Measurements from ENCODE around the gene TK2.

DNA sequence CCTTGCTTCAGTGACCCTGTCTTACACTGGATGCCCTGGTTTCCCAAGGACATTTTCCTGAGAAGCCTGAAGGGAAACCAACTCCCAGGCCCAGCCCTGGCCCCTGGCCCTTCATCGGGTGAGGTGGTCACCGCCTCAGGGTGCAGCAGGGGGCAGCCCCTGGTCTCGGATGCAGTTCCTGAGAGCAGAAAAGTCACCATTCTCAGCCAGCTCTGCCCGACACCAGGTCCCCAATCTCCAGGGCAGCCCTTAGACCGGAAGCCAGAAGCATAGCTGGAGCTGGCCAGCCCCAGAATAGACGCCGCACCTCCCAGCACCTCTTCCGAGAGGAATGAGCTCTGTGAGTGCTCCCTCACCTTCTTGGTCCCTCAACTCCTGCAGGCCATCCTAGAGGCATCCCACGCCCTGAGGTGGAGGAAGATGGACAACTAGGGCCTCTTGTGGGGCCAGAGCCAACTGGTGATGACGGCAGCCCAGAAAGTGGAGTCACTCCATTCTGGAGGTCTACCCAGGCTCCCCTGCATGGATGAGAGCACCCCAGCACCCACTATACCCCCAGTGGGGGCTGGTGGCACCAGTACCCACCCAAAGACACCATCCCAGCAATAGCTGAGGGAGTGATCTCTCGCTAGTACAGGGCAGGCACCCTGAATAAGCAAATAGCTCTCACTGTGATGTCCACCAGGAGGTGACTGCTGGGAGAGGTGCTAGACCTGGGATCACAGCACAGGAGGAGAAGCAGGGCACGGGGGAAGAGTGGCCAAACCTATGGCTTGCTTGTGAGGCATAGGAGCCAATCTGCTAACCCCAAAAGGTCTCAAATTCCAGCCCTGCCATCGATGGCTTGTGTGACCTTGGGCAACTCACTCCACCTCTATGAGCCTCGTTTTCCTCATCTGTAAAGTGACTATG, 56.2 kb downstream of the TK2 start:
- TF ChIP-seq, protein P1, sequence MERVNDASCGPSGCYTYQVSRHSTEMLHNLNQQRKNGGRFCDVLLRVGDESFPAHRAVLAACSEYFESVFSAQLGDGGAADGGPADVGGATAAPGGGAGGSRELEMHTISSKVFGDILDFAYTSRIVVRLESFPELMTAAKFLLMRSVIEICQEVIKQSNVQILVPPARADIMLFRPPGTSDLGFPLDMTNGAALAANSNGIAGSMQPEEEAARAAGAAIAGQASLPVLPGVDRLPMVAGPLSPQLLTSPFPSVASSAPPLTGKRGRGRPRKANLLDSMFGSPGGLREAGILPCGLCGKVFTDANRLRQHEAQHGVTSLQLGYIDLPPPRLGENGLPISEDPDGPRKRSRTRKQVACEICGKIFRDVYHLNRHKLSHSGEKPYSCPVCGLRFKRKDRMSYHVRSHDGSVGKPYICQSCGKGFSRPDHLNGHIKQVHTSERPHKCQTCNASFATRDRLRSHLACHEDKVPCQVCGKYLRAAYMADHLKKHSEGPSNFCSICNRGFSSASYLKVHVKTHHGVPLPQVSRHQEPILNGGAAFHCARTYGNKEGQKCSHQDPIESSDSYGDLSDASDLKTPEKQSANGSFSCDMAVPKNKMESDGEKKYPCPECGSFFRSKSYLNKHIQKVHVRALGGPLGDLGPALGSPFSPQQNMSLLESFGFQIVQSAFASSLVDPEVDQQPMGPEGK (CRISPR knock-in tag; IDR thresholded peaks at IDR 0.05; ENCODE audit: borderline replicate concordance) = no peak
- TF ChIP-seq ZFP30 (CRISPR knock-in tag; IDR thresholded peaks at IDR 0.05) (no peak), PPARA (CRISPR knock-in tag; IDR thresholded peaks at IDR 0.05; ENCODE audit: borderline replicate concordance) (no peak), OSR1 (CRISPR knock-in tag; IDR thresholded peaks at IDR 0.05) (no peak), ZNF8 (CRISPR knock-in tag; IDR thresholded peaks at IDR 0.05) (no peak), SNAI2 (CRISPR knock-in tag; IDR thresholded peaks at IDR 0.05) (no peak), CSDC2 (CRISPR knock-in tag; IDR thresholded peaks at IDR 0.05) (no peak)
- TF ChIP-seq, protein P2, sequence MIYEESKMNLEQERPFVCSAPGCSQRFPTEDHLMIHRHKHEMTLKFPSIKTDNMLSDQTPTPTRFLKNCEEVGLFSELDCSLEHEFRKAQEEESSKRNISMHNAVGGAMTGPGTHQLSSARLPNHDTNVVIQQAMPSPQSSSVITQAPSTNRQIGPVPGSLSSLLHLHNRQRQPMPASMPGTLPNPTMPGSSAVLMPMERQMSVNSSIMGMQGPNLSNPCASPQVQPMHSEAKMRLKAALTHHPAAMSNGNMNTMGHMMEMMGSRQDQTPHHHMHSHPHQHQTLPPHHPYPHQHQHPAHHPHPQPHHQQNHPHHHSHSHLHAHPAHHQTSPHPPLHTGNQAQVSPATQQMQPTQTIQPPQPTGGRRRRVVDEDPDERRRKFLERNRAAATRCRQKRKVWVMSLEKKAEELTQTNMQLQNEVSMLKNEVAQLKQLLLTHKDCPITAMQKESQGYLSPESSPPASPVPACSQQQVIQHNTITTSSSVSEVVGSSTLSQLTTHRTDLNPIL (CRISPR knock-in tag; IDR thresholded peaks at IDR 0.05; ENCODE audit: low read depth) = no peak

Data from SK-N-SH treated with all-trans-retinoic acid at 6 μM for 48 hours (cell line).